NCI-H526 (cell line): Measurements from ENCODE around the gene AGPS.
A peak's percentile ranks its signal among the peaks of the same experiment; 100 is the strongest.
"Not testable (repeated sequence)": the region's sequence is repeated elsewhere in the genome, so short reads cannot be mapped to it uniquely, and the experiment has no call there.

Source experiments
- DNase-seq, 2 experiments: peaks; one replicate each; lab custom pipeline; 2025; lab: John Stamatoyannopoulos, UW

Gene AGPS

DNA sequence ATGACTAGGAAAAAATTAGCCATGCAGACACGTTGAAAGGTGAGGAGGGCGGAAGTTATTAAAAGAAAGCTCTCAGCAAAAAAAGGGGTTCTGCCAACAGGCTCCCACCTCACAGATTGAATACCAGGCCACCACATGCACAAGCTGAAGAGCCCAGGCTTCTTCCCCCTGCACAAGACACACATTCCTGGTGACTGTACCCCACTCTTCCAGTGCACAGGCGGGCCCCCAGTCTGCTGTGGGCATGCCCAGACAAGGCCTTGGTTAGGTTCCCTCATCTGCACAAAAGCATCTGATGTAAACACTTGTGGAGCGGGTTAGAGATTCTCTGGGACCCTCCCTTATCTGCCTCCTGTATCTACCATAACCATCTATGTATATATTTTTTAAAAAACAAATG lies 81.7 kb downstream of the AGPS start:
- no peak for DNase-seq

- DNase-seq = no peak
Observed at GRCh38 chr2:177474998-177475397, 82.4 kb downstream of the AGPS start.

GRCh38 chr2:177476897-177477296 lies 84.3 kb downstream of the AGPS start:
- DNase-seq = no peak

DNA sequence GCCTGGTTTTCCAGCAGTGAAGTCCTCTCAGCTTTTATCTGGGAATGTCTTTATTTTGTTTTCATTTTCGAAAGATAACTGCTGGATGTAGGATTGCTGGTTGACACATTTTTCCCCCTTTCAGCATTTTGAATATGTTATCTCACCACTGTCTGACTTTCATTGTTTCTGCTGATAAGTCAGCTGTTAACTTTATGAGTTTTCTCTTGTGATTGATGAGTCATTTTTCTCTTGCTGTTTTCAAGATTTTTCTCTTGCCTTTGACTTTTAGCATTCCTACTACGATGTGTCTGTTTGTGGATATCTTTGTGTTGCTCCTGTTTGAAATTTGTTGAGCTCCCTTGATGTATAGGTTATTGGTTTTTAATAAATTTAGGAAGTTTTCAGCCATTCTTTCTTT lies 85.5 kb downstream of the AGPS start:
- no peak for DNase-seq

DNA sequence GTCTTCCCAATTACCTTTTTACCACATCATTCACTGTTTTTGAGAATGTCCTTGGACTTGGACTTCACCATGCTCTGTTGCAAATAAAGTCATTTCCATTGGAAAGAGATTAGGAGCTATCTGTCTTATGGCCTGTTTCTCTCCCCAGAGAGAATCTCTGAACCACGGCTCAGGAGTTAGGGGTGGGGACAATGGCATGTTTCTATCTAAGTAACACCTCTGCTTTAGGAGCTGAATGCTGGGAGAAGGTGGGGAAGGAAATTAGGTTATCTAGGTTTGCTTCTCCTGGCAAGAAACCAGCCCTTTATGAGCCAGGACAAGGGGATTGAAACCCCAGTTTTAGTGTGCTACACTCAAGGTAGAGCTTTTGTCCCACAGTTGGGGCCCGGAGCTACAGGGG lies 86.3 kb downstream of the AGPS start:
- no peak for DNase-seq

DNA sequence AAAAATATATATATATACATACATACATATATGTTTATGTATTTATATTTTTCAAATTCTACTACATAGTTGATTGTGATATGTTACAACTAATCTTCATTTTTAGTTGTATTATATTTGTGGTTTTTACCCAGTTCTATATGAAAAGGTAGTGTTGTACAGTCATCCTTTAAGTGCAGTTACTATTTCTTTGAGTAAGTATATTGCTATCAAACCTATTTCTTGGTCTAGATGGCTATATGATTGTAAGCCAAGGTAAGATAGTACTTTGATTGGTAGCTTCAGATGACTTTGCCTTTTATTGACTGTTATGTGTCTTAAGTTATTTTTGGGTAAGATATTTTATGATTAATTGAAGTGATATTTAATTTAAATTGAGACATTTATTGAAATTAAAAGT lies 89.6 kb downstream of the AGPS start:
- DNase-seq = no peak

- no peak for DNase-seq
Observed at GRCh38 chr2:177483531-177483930, 91.0 kb downstream of the AGPS start.

DNA sequence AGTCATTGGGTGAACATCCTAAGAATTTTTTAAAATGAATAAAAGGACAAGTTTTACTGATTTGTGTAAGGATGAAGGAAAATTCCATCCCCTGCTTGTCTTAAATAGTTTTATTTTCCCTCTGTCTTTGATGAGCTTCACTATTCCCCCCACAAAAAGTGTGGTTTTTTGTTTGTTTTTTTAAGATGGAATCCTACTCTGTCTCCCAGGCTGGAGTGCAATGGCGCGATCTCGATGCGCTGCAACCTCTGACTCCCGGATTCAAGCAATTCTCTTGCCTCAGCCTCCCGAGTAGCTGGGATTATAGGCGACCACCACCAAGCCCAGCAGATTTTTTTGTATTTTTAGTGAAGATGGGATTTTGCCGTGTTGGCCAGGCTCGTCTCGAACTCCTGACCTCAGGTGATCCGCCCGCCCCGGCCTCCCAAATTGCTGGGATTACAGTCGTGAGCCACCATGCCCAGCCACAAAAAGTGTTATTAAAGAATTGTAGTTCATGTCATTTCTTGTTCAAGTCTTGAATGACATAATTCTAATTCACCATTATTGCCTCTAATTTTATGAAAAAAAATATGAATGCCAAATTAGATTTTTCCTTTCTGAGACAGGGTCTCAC lies 91.7 kb downstream of the AGPS start:
- no peak for DNase-seq

DNA sequence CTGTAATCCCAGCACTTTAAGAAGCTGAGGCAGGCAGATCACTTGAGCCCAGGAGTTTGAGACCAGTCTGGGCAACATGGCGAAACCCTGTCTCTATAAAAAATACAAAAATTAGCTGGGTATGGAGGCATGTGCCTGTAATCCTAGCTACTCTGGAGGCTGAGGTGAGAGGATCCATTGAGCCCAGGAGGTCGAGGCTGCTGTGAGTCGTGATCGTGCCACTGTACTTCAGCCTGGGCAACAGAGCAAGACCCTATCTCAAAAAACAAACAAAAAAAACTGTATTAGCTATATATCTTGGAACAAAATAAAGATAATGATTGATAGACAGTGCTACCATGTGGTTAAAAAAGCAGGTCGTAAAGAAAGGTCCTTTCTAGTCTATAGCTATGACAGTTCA lies 93.1 kb downstream of the AGPS start:
- not testable (repeated sequence) for DNase-seq

GRCh38 chr2:177489719-177490301 lies 97.2 kb downstream of the AGPS start:
- peak; percentile 11 to 63 for DNase-seq

DNA sequence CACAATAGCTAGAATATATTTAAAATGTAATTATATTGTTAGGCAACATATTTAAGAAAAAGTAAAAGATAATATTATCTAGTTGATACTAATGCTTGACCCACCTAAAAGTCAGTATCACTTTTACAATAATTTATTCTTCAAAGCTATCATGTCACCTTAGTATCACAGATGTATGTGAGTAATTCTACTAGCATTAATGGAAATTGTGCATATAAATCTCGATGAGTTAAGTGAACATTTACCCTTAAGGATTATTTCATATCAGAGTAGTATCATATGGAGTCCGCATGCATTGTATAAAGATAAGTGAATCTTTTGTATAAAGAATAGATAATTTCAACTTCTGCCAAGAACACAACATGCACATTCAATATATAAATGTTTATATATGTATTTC lies 103.4 kb downstream of the AGPS start:
- no peak for DNase-seq

- no peak for DNase-seq
Observed at GRCh38 chr2:177496921-177497320, 104.3 kb downstream of the AGPS start.

DNA sequence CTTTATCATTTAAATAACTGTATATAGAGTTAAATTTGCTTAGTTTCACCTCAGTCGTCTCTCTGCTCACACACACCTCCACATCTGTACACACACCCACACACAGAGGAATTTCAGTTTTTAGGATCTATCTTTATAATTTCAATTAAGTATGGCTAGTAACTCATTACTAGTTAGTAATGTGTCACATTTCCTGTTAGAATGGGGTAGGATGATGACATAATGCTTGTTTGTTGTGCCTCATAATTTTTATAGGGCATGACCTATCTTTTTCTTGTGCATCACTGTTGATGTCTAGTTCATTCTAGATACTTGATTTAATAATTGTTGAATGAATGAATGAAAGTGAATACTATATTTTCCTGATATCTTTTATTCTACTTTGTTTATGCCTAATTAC lies 108.6 kb downstream of the AGPS start:
- no peak for DNase-seq

DNA sequence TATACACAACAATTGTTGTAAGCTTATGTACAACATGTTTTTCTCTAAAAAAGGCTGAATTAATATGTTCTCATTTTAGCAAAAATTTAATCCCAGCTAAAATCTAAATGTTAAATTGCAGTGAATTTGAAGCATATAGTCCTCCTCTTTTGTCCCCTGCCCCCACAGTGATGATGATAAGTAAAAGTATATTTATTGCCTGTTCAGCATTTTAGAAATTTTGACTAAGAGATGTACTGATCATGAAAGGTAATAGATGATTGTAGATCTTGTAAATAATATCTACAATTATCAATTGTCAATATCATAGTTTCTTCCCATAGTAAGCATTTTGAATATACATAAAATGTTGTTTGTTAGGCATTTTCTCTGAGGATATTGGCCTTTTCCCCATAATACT lies 113.9 kb downstream of the AGPS start:
- DNase-seq = no peak

DNA sequence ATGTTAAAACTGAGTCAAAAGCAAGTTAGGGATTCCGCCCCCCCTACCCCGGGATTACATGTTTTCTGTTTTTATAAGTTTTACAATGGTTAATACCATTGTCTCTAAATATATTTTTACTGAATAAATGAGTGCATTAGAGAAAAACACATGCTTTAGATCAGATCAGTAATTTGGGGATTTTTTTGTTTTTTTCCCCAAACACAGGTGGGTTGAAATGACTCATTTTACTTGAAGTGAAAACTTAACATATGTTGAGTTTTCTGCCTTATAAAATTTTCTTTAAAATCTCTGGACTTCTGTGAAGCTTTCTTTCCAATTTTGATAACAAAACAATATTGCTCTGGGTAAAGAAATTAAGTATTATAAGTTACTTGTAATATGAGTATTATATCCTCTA lies 114.4 kb downstream of the AGPS start:
- no peak for DNase-seq

DNA sequence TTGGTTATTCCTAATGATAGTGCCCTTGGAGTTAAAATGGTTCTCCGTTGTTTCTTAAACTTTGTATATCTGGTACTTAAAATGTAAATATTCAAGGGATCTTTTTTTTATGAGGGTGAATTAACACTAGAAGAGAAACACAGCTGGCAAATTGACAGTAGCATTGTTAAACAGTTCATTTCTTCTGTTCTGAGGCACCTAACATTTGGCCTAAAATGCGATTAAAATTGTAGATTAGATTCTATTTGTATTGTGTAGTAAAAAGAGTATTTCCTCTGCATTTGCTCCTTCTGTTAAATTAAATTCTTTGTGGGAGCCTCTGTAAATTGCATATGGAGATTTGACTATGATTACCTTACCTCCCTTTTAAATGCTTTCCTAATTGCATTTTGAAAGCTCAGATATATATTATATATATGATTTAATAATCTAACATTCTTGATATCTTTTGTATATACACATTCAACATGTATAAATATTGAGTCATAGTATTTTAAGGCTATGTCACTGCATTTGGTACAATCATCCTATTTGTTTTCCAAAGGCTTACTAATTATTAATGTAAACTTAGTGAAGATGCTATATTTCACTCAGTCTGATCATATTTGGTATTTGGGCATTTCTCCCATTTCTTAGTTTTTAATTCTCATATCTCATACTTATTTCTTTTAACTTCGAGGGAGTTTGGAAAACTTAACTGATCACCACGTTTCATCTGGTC lies 124.4 kb downstream of the AGPS start:
- no peak for DNase-seq

DNA sequence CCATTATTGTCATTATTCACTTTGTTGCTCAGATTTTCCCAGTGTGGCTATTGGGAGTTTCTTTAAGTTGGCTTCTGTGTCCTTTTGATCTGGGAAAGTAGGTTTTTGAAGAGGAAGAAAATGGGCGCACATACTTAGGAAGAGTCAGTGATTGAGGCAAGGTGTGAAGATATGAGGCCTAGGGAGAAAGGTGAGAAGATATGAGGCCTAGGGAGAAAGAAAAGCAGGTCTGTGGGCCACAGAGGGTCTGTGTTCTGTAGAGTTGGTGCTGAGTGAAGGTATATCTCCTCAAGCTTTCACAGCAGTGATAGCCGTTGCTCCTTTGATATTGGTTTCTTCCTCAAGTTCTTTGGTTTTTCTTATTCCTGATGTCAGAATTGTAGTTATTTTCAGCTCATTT lies 126.2 kb downstream of the AGPS start:
- DNase-seq = no peak

DNA sequence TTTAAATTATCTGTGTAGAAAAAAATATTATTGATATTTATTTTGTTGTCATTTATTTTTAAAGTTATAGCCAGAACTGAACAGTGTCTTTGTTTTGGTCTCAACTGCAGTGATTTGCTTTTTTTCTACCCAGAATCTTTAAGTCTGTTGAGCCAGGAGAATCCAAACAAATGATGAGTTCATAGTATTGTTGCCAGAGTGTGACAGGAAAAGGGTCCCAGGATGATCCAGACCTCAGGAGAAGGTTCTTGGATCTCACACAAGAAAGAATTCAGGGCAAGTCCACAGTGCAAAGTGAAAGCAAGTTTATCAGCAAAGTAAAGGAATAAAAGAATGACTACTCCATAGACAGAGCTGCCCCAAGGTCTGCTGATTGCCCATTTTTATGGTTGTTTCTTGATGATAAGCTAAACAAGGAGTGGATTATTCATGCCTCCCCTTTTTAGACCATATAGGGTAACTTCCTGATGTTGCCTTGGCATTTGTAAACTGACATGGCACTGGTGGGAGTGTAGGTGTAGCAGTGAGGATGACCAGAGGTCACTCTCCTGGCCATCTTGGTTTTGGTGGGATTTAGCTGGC lies 127.1 kb downstream of the AGPS start:
- no peak for DNase-seq

DNA sequence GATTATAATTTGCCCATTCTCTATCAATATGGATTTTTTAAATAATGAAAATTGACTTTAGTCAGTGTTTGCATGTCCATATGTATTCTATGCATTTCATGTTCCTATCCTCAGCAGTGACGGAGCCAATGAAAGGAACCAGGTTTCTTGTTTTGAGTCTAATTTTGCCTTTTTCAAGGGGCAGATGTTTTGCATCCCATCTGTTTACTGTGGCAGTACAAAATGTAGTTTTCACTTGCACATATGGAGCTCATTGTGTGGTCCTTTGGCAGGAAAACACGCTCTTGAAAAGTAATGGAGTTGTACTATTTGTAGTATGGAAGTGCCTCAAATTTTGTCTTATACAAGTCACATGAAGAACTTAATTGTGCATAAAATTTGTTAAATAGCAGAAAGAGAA lies 127.8 kb downstream of the AGPS start:
- DNase-seq = no peak

DNA sequence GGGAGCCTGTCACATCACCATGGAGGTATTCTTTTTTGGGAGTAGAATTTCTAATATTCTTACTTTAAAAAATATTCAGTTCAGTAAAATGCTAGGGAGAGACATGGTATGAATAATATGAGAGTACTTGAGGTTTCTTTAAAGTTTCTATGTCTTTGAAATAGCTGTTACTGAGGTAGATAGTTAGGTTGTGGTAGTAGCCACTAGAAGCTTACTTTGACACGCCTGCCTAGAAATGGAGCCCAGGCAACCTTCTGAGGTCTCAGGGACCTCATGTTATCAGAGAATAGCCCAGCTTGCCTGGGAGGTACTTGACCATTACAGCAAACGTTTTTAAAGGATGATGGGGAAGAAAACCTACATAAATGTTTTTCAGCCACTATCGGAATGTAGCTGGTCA lies 131.2 kb downstream of the AGPS start:
- DNase-seq = no peak

DNA sequence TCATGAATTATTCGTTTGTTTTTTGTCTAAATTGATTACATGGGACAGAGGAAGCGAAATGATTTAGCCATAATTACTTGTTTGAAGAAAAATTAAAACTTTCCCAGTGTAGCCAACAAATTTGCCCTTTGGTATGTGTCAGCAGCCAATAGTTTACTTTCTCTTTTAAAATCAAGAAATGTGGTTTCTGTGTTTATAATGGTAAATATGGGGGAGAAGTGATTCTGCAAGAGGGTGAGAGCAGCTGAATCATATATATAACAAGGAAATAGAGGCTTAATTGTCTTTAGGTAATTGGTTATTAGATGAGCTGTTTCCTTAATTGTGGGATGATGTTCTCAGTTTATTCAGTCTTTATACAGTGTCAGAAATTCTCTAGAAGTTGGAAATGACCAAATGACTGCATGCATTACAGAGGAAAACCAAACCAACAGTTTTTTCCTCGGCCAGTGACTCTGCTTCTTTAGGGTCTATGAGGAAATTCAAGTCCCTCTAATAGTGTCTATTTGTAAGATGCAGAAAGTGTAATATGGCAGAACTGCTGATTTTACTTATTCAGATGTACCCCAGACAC lies 132.9 kb downstream of the AGPS start:
- no peak for DNase-seq

GRCh38 chr2:177528351-177528933 lies 135.9 kb downstream of the AGPS start:
- no peak for DNase-seq

GRCh38 chr2:177529166-177529565 lies 136.6 kb downstream of the AGPS start:
- no peak for DNase-seq
